Activated CD4-positive, alpha-beta T cell treated with anti-CD3 and anti-CD28 coated beads for 36 hours (primary cell): ENCODE data around the gene C10orf67. TPM values are rescaled to one million over a fixed set of nuclear protein-coding genes. Genes with fewer than 3 reads are reported as not detected.
A peak's percentile ranks its signal among the peaks of the same experiment; 100 is the strongest.
"Not testable (repeated sequence)": the region's sequence is repeated elsewhere in the genome, so short reads cannot be mapped to it uniquely, and the experiment has no call there.

Source experiments
- ATAC-seq: fragments of 200-7000 bp; cut with Tn5 transposase; one replicate; pipeline ENCODE4 v1.10.0; 2021; ENCODE audit warnings: mild to moderate bottlenecking, moderate library complexity
- CTCF ChIA-PET: fragments of 350-600 bp; sonication (Branson Sonifier 250); formaldehyde crosslinking; loops from one replicate; lab custom pipeline; 2021; ENCODE audit warnings: antibody characterized with exemption; lab: Charles Lee
- POLR2A ChIA-PET: fragments of 350-600 bp; sonication (Branson Sonifier 250); formaldehyde crosslinking; loops from one replicate; lab custom pipeline; 2021; ENCODE audit warnings: antibody characterized with exemption, inconsistent platforms; lab: Charles Lee
- DNase-seq: peaks from one replicate; pipeline ENCODE4 v3.0.0-alpha.2; 2020
- H3K27ac Mint-ChIP-seq: one replicate; pipeline ENCODE4 v1.8.0; 2021; ENCODE audit warnings: mixed read lengths
- H3K27me3 Mint-ChIP-seq: one replicate; pipeline ENCODE4 v1.8.0; 2021; ENCODE audit warnings: mixed read lengths
- H3K36me3 Mint-ChIP-seq: one replicate; pipeline ENCODE4 v1.8.0; 2021; ENCODE audit warnings: low read depth, mixed read lengths
- H3K4me1 Mint-ChIP-seq: one replicate; pipeline ENCODE4 v1.8.0; 2021; ENCODE audit warnings: mixed read lengths
- H3K4me3 Mint-ChIP-seq: one replicate; pipeline ENCODE4 v1.8.0; 2021; ENCODE audit warnings: mild to moderate bottlenecking, moderate library complexity, mixed read lengths
- H3K9me3 Mint-ChIP-seq: one replicate; pipeline ENCODE4 v1.8.0; 2021; ENCODE audit warnings: low read depth, mixed read lengths
- intact Hi-C, 2 experiments: fragments of 100-400 bp; cut with DNase I in 1 of 2; cut with micrococcal nuclease in 1 of 2; formaldehyde crosslinking; loops; one replicate each; pipeline versions ENCODE4 v1.14.2 to v1.15.1; 2022 to 2024; cut with DNase I, micrococcal nuclease
- total RNA-seq, 2 experiments: library from RNA; stranded (reverse); gene quantifications; one replicate each; pipeline ENCODE4 v1.2.3, GENCODE V29; 2021

Gene C10orf67
- total RNA-seq, 2 experiments from 2014 or later = 0.16 to 0.41 TPM

- no peak overlapping the region for H3K4me3 Mint-ChIP-seq
- H3K27me3 Mint-ChIP-seq = no peaks in the 10 kb centered on the region
- peak overlapping the region; percentile 40 for H3K27ac Mint-ChIP-seq
- peaks cover 54% of the 10 kb centered on the region for H3K4me1 Mint-ChIP-seq
- no peak for ATAC-seq
- DNase-seq = no peak
- ChIA-PET CTCF (interaction anchor here (0.7 to 1.3 kb wide), 3 partner anchors 14 to 19 kb away, joined by 3 to 5 read pairs (median 4); partner anchors contain the start of gene C10orf67), POLR2A (no interaction called here)
- H3K9me3 Mint-ChIP-seq = no peaks in the 10 kb centered on the region
- no peaks in the 10 kb centered on the region for H3K36me3 Mint-ChIP-seq
- intact Hi-C loops = loop anchor here in 1 of 2 experiments (10.0 kb wide), 2 partner anchors 707 to 1103 kb away; no protein-coding TSS in a partner anchor
Observed at GRCh38 chr10:23362069-23362830, 17.7 kb upstream of the C10orf67 start.

GRCh38 chr10:23361665-23362064 lies 17.1 kb upstream of the C10orf67 start:
- no peak overlapping the region for H3K4me3 Mint-ChIP-seq
- H3K9me3 Mint-ChIP-seq = no peaks in the 10 kb centered on the region
- no peak overlapping the region for H3K27ac Mint-ChIP-seq
- no peaks in the 10 kb centered on the region for H3K36me3 Mint-ChIP-seq
- no peaks in the 10 kb centered on the region for H3K27me3 Mint-ChIP-seq
- CTCF ChIA-PET = interaction anchor here (0.7 kb wide), 3 partner anchors 14 to 1195 kb away, joined by 3 to 4 read pairs (median 3); no protein-coding TSS in a partner anchor
- intact Hi-C loops = loop anchor here in 1 of 2 experiments (10.0 kb wide), 2 partner anchors 707 to 1103 kb away; no protein-coding TSS in a partner anchor
- DNase-seq (no peak), ATAC-seq (no peak)
- POLR2A ChIA-PET = no interaction called here
- peaks cover 50% of the 10 kb centered on the region for H3K4me1 Mint-ChIP-seq

DNA sequence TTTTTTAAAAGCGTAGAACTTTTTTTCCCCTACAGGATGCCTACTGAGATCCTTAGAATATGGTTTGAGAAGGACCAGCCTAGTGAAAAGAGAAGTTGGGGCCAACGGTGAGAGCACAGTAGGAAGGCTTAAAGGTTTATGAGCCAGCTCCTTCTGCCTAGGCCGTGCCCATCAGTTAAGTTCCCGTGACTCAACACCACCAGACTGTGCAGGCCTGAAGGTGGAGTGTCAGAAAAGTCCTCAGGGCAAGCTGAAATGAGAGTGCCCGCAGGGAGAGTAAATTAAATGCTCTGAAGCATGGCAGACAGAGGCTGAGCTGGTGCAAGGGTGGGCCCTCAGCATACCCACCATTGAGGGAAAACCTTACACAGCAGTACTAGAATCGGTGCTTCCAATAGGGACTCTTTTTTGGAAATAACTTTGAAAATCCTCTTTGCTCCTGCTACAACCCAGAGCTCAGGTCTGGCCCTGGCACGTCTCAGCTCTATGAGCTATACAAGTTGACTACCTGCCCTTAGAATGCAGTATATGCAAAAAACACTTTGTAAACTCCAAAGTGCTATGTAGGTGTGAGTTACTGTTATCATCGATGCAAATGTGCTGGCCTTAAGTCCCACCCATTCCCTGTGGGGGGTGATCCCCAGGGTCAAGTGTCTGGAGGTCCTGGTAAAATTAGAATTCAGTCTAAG lies 15.2 kb upstream of the C10orf67 start:
- H3K4me1 Mint-ChIP-seq = peaks cover 34% of the 10 kb centered on the region
- no peak for ATAC-seq
- intact Hi-C loops = loop anchor here in 1 of 2 experiments (10.0 kb wide), 2 partner anchors 705 to 1105 kb away; no protein-coding TSS in a partner anchor
- H3K4me3 Mint-ChIP-seq = no peak overlapping the region
- ChIA-PET POLR2A (interaction anchor here (0.7 kb wide), 1 partner anchor 47 kb away, joined by 3 read pairs; no protein-coding TSS in a partner anchor), CTCF (interaction anchor here (0.6 to 1.3 kb wide), 4 partner anchors 10 to 231 kb away, joined by 3 to 5 read pairs (median 3); no protein-coding TSS in a partner anchor)
- H3K27me3 Mint-ChIP-seq = no peaks in the 10 kb centered on the region
- no peak overlapping the region for H3K27ac Mint-ChIP-seq
- no peak for DNase-seq
- no peaks in the 10 kb centered on the region for H3K36me3 Mint-ChIP-seq
- no peaks in the 10 kb centered on the region for H3K9me3 Mint-ChIP-seq

DNA sequence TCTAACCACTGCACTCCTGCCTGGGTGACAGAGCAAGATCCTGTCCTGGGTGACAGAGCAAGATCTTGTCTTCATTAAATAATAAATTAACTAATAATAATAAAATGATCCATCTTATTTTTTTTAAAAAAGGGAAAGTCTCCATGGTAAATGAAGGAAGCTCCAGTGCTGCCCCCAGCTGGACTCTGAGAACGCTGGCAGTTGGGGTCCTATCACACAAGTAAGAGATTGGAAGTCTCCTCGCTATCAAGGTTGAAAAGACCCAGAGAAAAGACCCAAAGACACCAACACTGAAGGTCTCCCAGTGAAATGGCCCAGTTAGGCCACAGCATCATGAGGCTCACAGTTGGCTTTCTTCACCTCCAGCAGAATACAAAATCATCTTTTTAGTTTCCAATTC lies 13.8 kb upstream of the C10orf67 start:
- no peaks in the 10 kb centered on the region for H3K9me3 Mint-ChIP-seq
- CTCF ChIA-PET = interaction anchor here (0.6 kb wide), 1 partner anchor 214 kb away, joined by 4 read pairs; no protein-coding TSS in a partner anchor
- H3K4me1 Mint-ChIP-seq = peaks cover 19% of the 10 kb centered on the region
- no peaks in the 10 kb centered on the region for H3K27me3 Mint-ChIP-seq
- DNase-seq (no peak), ATAC-seq (no peak)
- H3K4me3 Mint-ChIP-seq = no peak overlapping the region
- H3K36me3 Mint-ChIP-seq = no peaks in the 10 kb centered on the region
- intact Hi-C loops = no loop called here
- POLR2A ChIA-PET = no interaction called here
- no peak overlapping the region for H3K27ac Mint-ChIP-seq

DNA sequence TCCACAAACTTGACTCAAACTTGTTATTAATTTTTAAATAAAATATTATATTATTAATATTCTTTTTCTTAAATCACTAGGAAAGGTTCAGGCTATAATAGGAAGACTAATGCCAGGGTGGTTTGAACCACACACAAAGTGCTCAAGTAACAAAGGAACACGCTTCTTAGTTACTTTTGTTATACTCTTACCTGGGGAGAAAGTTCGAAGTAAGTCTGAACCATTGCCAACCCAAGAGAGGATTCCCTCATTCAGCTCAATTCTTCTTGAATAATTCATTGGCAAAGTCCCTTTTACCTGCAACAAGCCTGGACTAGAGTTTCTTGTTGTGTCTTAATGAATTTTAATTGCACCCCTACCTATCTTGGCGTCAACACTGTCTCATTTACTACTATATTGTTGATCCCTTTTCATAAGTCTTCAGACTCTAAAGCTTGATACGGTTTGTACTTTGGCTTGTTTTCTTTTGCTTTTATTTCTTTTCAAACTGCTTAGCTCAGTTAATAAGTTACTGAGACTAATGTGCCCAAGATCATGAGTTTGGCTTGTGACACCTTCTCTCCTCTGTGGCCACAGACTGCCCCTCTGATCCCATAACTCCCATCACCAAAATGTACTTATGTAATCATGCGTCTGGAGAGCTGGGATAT lies 10.2 kb upstream of the C10orf67 start:
- H3K4me3 Mint-ChIP-seq = no peak overlapping the region
- CTCF ChIA-PET = interaction anchor here (0.5 to 2.0 kb wide), 2 partner anchors 22 to 66 kb away, joined by 3 to 5 read pairs; no protein-coding TSS in a partner anchor
- H3K27ac Mint-ChIP-seq = no peak overlapping the region
- H3K36me3 Mint-ChIP-seq = no peaks in the 10 kb centered on the region
- ATAC-seq (no peak), DNase-seq (no peak)
- H3K4me1 Mint-ChIP-seq = no peaks in the 10 kb centered on the region
- POLR2A ChIA-PET = interaction anchor here (0.6 kb wide), 1 partner anchor 20 kb away, joined by 4 read pairs; no protein-coding TSS in a partner anchor
- no peaks in the 10 kb centered on the region for H3K27me3 Mint-ChIP-seq
- no peaks in the 10 kb centered on the region for H3K9me3 Mint-ChIP-seq
- intact Hi-C loops = no loop called here

DNA sequence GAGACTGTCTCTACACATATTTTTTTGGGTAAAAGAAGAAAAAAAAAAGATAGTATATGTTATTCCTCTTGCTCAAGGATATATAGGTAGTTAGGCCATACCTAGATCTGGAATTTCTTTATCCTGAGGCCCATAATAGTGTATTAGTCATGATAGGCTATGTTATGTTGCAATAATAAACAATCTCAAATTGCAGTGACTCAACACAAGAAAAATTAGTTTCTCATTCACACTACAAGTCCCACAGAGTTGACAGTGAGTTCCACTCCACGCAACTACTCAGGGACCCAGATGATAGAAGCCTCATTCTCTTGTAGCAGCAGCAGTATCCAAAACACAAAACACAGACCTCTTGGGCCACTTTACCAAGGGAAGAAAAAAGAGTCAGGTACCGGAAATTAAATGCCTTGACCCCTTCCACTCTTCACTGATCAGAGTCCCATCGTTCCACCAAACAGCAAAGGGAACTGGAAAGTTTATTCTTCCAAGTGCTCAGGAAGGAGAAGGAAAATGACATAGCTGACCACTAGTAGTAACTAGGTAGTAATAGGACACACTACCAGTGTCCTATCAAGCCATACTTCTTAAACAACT lies 7.4 kb upstream of the C10orf67 start:
- ChIA-PET POLR2A (no interaction called here), CTCF (no interaction called here)
- peaks cover 2% of the 10 kb centered on the region for H3K27me3 Mint-ChIP-seq
- no peak for ATAC-seq
- no peak overlapping the region for H3K4me3 Mint-ChIP-seq
- H3K27ac Mint-ChIP-seq = no peak overlapping the region
- H3K36me3 Mint-ChIP-seq = no peaks in the 10 kb centered on the region
- intact Hi-C loops = no loop called here
- DNase-seq = no peak
- H3K4me1 Mint-ChIP-seq = no peaks in the 10 kb centered on the region
- H3K9me3 Mint-ChIP-seq = no peaks in the 10 kb centered on the region

GRCh38 chr10:23350706-23351105 lies 6.1 kb upstream of the C10orf67 start:
- intact Hi-C loops, H3K36me3 Mint-ChIP-seq, H3K4me3 Mint-ChIP-seq, DNase-seq, ATAC-seq, CTCF ChIA-PET, H3K27ac Mint-ChIP-seq, H3K9me3 Mint-ChIP-seq, H3K4me1 Mint-ChIP-seq, H3K27me3 Mint-ChIP-seq, POLR2A ChIA-PET: not testable (repeated sequence)

DNA sequence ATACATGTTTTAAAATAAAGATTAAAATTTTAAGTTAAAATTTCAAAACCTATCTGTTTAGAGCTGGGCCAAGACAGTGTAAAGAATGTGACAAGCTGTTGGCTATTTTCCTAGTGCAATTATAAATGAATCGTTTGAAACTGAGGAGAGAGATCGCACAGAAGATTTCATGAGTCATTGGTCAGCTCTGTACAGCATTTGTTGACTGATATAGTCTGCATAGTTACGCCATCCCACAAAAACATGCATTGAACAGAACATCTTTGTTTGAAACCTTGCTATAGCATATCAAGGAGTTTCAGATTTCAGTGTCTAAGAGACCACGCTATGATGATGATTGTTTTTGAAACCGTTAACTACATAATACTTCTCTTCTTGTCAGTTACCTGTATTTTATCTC lies 1.3 kb upstream of the C10orf67 start:
- H3K4me3 Mint-ChIP-seq = no peak overlapping the region
- H3K9me3 Mint-ChIP-seq = no peaks in the 10 kb centered on the region
- H3K27ac Mint-ChIP-seq = no peak overlapping the region
- no peak for DNase-seq
- peak; percentile 24 for ATAC-seq
- no peaks in the 10 kb centered on the region for H3K36me3 Mint-ChIP-seq
- POLR2A ChIA-PET = no interaction called here
- CTCF ChIA-PET = interaction anchor here (0.6 to 1.6 kb wide), 3 partner anchors 10 to 31 kb away, joined by 3 to 5 read pairs (median 4); no protein-coding TSS in a partner anchor
- intact Hi-C loops = no loop called here
- peaks cover 5% of the 10 kb centered on the region for H3K27me3 Mint-ChIP-seq
- peaks cover 35% of the 10 kb centered on the region for H3K4me1 Mint-ChIP-seq

DNA sequence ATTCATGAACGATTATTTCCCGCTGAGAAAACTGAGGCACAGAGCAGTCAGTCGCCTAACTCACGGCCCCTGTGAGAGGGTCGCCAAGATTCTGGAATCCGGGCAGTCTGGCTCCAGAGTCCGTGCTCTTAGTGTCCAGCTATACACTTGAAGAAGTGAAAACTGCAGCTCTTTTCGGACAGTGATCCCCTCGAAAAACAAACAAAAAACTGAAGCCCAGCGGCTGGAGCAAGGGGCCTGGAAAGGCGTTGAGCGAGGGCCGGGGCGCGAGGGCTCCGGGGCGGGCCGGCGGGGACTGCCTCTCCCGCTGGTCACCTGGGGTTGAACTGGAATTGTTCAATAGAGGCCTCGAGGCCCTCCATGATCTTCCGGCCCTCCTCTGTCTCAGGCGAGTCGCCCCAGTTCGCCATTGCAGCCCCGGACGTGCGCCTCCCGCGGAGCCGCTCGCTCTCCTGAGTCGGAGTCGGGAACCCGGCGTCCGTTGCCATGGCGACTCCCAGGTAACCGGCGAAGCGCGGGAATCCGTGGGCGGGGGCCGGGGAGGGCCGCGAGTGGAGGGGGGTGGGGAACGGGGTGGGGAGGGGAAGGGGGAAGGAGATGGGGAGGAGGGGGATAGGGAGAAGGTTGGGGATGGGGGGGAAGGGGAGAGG lies 881 bp downstream of the C10orf67 start:
- peaks cover 5% of the 10 kb centered on the region for H3K27me3 Mint-ChIP-seq
- intact Hi-C loops = loop anchor here in 1 of 2 experiments (5.0 kb wide), 1 partner anchor 661 kb away; no protein-coding TSS in a partner anchor
- CTCF ChIA-PET = interaction anchor here (1.0 to 1.3 kb wide), 3 partner anchors 11 to 19 kb away, joined by 3 to 4 read pairs (median 4); no protein-coding TSS in a partner anchor
- no peaks in the 10 kb centered on the region for H3K36me3 Mint-ChIP-seq
- DNase-seq (peak; percentile 82), ATAC-seq (peak; percentile 21)
- H3K4me3 Mint-ChIP-seq = peak overlapping the region; percentile 79
- peaks cover 52% of the 10 kb centered on the region for H3K4me1 Mint-ChIP-seq
- H3K9me3 Mint-ChIP-seq = no peaks in the 10 kb centered on the region
- no peak overlapping the region for H3K27ac Mint-ChIP-seq
- POLR2A ChIA-PET = no interaction called here

DNA sequence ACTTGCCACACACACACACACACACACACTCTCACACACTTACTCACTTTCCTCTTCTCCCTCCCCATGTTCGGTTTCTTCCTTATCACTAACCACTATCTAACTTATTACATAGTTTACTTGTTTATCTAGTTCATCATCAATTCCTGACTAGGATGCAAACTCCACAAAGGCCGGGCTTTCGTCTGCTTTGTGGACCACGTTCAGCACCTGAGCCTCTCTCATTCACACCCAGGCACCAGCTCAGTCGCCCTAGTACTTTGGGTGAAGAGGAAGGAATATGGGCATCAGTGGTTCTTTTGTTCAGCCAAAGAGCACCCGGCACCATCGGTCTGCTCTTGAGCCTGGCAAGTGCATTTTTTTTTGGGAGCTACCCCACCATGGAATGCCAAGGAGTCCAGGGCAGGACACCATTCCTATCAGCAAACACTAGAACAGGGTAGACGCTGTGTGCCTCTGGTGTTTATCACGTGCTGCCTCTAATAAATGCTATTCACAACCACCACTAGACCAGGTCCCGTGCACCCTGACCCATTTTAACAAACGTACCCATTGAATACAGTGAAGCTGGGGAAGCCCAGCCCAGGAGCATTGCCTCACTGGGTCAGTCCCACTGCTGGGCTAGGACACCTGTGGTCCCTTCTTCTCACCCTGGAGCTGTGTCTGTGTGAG lies 2.2 kb downstream of the C10orf67 start:
- intact Hi-C loops = loop anchor here in 1 of 2 experiments (5.0 kb wide), 1 partner anchor 660 kb away; no protein-coding TSS in a partner anchor
- DNase-seq (no peak), ATAC-seq (no peak)
- POLR2A ChIA-PET = interaction anchor here (0.5 kb wide), 1 partner anchor 88 kb away, joined by 3 read pairs; no protein-coding TSS in a partner anchor
- Mint-ChIP-seq H3K36me3 (no peaks in the 10 kb centered on the region), H3K9me3 (no peaks in the 10 kb centered on the region), H3K27me3 (peaks cover 3% of the 10 kb centered on the region), H3K27ac (peak overlapping the region; percentile 65), H3K4me1 (peaks cover 62% of the 10 kb centered on the region), H3K4me3 (no peak overlapping the region)
- CTCF ChIA-PET = interaction anchor here (0.8 to 1.3 kb wide), 4 partner anchors 10 to 105 kb away, joined by 3 to 4 read pairs (median 4); no protein-coding TSS in a partner anchor
